HCT116 (cell line): ENCODE results near the gene KLF2. TPM values are rescaled to one million over a fixed set of nuclear protein-coding genes. Genes with fewer than 3 reads are reported as not detected.

ENCODE experiments used
- ATAC-seq: fragments of 200-7000 bp; cut with Tn5 transposase; 2 replicates; pipeline ENCODE4 v1.9.1; 2020; ENCODE audit warnings: mild to moderate bottlenecking, moderate library complexity
- BruUV-seq: library from RNA; stranded (reverse); fragments of 400-500 nt; replicated peaks from 2 replicates; lab custom pipeline; 2021; lab: Mats Ljungman, UMichigan
- CTCF ChIA-PET: fragments of 300-600 bp; sonication (Branson Sonifier 250); formaldehyde crosslinking; loops from one replicate; lab custom pipeline; 2021; ENCODE audit warnings: antibody characterized with exemption; lab: Charles Lee
- POLR2A ChIA-PET: fragments of 300-600, 350-600 bp; sonication (Branson Sonifier 250); formaldehyde crosslinking; loops from one replicate; lab custom pipeline; 2021; ENCODE audit warnings: antibody characterized with exemption; lab: Charles Lee
- RAD21 ChIA-PET, 2 experiments: fragments of 300-600 bp; sonication (Branson Sonifier 250); formaldehyde crosslinking; loops; one replicate each; lab custom pipeline; 2023; ENCODE audit warnings: low total read pairs in 2 of 2; ENCODE audit not compliant: uncharacterized antibody in 2 of 2, unreplicated experiment in 2 of 2, low non-redundant PET in 1 of 2; lab: Charles Lee
- DNase-seq: peaks from one replicate; pipeline ENCODE4 v3.0.0-alpha.2; 2010; ENCODE audit warnings: low read depth, low spot score
- H2AFZ ChIP-seq: fragments of 200-600 bp; shearing (Covaris generic), sonication (generic); 2 replicates; pipeline ENCODE4 v1.6.1; 2017; ENCODE audit warnings: low read depth, mixed run types, mixed read lengths, antibody characterized with exemption, low read length; ENCODE audit not compliant: poor library complexity, severe bottlenecking
- H3K27ac ChIP-seq: 2 replicates; pipeline ENCODE4 v1.5.1; 2012; ENCODE audit warnings: low read depth, low read length
- H3K27me3 ChIP-seq: fragments of 200-600 bp; sonication (generic); 2 replicates; pipeline ENCODE4 v1.6.1; 2016; ENCODE audit warnings: mixed run types, low read length, mixed read lengths; ENCODE audit not compliant: insufficient read depth
- H3K36me3 ChIP-seq, 2 experiments: fragments of 200-500 bp in 1 of 2; fragments of 200-600 bp in 1 of 2; sonication (Bioruptor generic) in 1 of 2; sonication (generic) in 1 of 2; 2 replicates each; pipeline versions ENCODE4 v1.5.1 to v1.6.1; 2014 to 2016; ENCODE audit warnings: low read length in 2 of 2, inconsistent platforms in 1 of 2, mixed read lengths in 1 of 2, mixed run types in 1 of 2; ENCODE audit not compliant: insufficient read depth in 2 of 2, control insufficient read depth in 1 of 2
- H3K4me1 ChIP-seq, 2 experiments: fragments of 200-600 bp in 1 of 2; sonication (generic) in 1 of 2; 2 replicates each; pipeline versions ENCODE4 v1.5.1 to v1.6.1; 2012 to 2017; ENCODE audit warnings: low read length in 2 of 2, inconsistent platforms in 1 of 2, mild to moderate bottlenecking in 1 of 2, mixed read lengths in 1 of 2, mixed run types in 1 of 2, moderate library complexity in 1 of 2; ENCODE audit not compliant: insufficient read depth in 2 of 2, control insufficient read depth in 1 of 2
- H3K4me2 ChIP-seq: fragments of 200-600 bp; sonication (generic); 2 replicates; pipeline ENCODE4 v1.6.1; 2017; ENCODE audit warnings: mixed run types, low read length, mixed read lengths
- H3K4me3 ChIP-seq, 2 experiments: fragments of 200-600 bp in 1 of 2; sonication (generic) in 1 of 2; replicated peaks in 1 of 2; 2 replicates each; pipeline ENCODE4 v1.5.1; 2011 to 2016; ENCODE audit warnings: low read length in 2 of 2, control low read depth in 1 of 2, low read depth in 1 of 2, mild to moderate bottlenecking in 1 of 2, mixed read lengths in 1 of 2, mixed run types in 1 of 2
- H3K79me2 ChIP-seq: fragments of 200-600 bp; sonication (generic); 2 replicates; pipeline ENCODE4 v1.6.1; 2017; ENCODE audit warnings: mild to moderate bottlenecking, mixed run types, low read length, moderate library complexity, mixed read lengths; ENCODE audit not compliant: insufficient read depth
- H3K9ac ChIP-seq: fragments of 200-600 bp; sonication (generic); 2 replicates; pipeline ENCODE4 v1.6.1; 2016; ENCODE audit warnings: low read length, mixed read lengths
- H3K9me2 ChIP-seq: fragments of 200-600 bp; sonication (generic), shearing (Covaris generic); 2 replicates; pipeline ENCODE4 v1.6.1; 2017; ENCODE audit warnings: mixed run types, mild to moderate bottlenecking, moderate library complexity; ENCODE audit not compliant: insufficient read depth
- H3K9me3 ChIP-seq, 2 experiments: fragments of 200-500 bp in 1 of 2; fragments of 200-600 bp in 1 of 2; sonication (Bioruptor generic) in 1 of 2; sonication (generic) in 1 of 2; 2 replicates each; pipeline ENCODE4 v1.6.1; 2014 to 2017; ENCODE audit warnings: low read length in 2 of 2, mixed read lengths in 2 of 2, inconsistent platforms in 1 of 2, low read depth in 1 of 2, mild to moderate bottlenecking in 1 of 2, mixed run types in 1 of 2, moderate library complexity in 1 of 2; ENCODE audit not compliant: control insufficient read depth in 1 of 2, insufficient read depth in 1 of 2
- H4K20me1 ChIP-seq: fragments of 200-600 bp; sonication (generic), shearing (Covaris generic); 2 replicates; pipeline ENCODE4 v1.6.1; 2017; ENCODE audit warnings: mixed run types, mild to moderate bottlenecking, moderate library complexity; ENCODE audit not compliant: insufficient read depth
- CBX3 ChIP-seq: IDR thresholded peaks from 2 replicates; pipeline ENCODE4 v1.6.1; 2012; ENCODE audit warnings: low read depth
- CEBPB ChIP-seq: IDR thresholded peaks from 2 replicates; pipeline ENCODE4 v1.6.1; 2012; ENCODE audit warnings: low read depth
- EGR1 ChIP-seq: IDR thresholded peaks from 2 replicates; pipeline ENCODE4 v1.6.1; 2012; ENCODE audit warnings: low read depth
- ELF1 ChIP-seq: IDR thresholded peaks from 2 replicates; pipeline ENCODE4 v1.6.1; 2012; ENCODE audit warnings: low read depth, borderline replicate concordance
- MAX ChIP-seq: IDR thresholded peaks from 2 replicates; pipeline ENCODE4 v1.6.1; 2012
- POLR2A ChIP-seq: IDR thresholded peaks from 2 replicates; pipeline ENCODE4 v1.7.0; 2011; ENCODE audit warnings: borderline replicate concordance; ENCODE audit not compliant: insufficient read depth, insufficient read length; ENCODE audit errors: extremely low read depth
- SIN3A ChIP-seq: IDR thresholded peaks from 2 replicates; pipeline ENCODE4 v1.6.1; 2012; ENCODE audit warnings: low read depth
- TCF7L2 ChIP-seq: IDR thresholded peaks from 2 replicates; pipeline ENCODE4 v1.7.0; 2011; ENCODE audit warnings: borderline replicate concordance, inconsistent platforms; ENCODE audit not compliant: insufficient read depth, insufficient read length; ENCODE audit errors: extremely low read depth
- YY1 ChIP-seq: IDR thresholded peaks from 2 replicates; pipeline ENCODE4 v1.6.1; 2011; ENCODE audit warnings: low read length, low read depth, moderate library complexity, mild to moderate bottlenecking; ENCODE audit not compliant: insufficient replicate concordance; ENCODE audit errors: extremely low read depth
- ZBTB33 ChIP-seq: IDR thresholded peaks from 2 replicates; pipeline ENCODE4 v1.6.1; 2011; ENCODE audit warnings: mild to moderate bottlenecking, low read length, moderate library complexity; ENCODE audit not compliant: insufficient replicate concordance; ENCODE audit errors: extremely low read depth
- ZFX ChIP-seq: fragments of 450-650 bp; IDR thresholded peaks from 2 replicates; pipeline ENCODE4 v1.6.1; 2017
- ZNF274 ChIP-seq: fragments of 200-500 bp; sonication (Bioruptor generic); IDR thresholded peaks from 2 replicates; pipeline ENCODE4 v1.6.1; 2014; ENCODE audit warnings: mild to moderate bottlenecking, low read depth, low read length, inconsistent platforms
- intact Hi-C: fragments of 100-400 bp; cut with micrococcal nuclease; formaldehyde crosslinking; loops from 2 replicates; pipeline ENCODE4 v1.10.0; 2022
- total RNA-seq: library from RNA; stranded (reverse); gene quantifications from one replicate; pipeline ENCODE4 v1.2.1, GENCODE V29; 2021; ENCODE audit not compliant: unreplicated experiment

Gene KLF2
- total RNA-seq, 1 experiment from 2014 or later, result 39.4 TPM

DNA sequence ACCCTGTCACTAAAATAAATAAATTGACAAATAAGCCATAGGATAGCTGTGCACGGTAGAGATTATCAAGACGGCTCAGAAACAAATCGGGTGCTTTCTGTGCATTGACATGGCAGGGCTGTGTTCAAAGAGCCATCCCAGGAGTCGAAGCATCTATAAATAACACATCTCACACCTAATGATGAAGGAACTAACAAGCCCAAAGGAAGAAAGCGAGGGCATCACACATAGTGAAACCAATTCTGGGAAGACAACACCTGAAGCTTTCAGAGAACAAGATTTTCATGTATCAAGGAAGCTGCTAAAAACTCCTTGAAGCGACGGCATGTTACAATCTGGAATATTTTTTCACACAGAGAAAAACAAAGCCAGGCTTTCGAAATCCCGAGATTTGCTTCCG, 36.1 kb downstream of the KLF2 start:
- RAD21 ChIA-PET, result no interaction called here
- no peak for TF ChIP-seq ZFX
- no peak for TF ChIP-seq ELF1
- TF ChIP-seq CBX3, result no peak
- intact Hi-C loops, result no loop called here
- Histone ChIP-seq H3K9ac (no peak overlapping the region), H3K9me2 (no peaks in the 10 kb centered on the region), H4K20me1 (no peaks in the 10 kb centered on the region), H3K9me3 (no peaks in the 10 kb centered on the region), H2AFZ (no peak overlapping the region), H3K4me1 (peaks cover 0 to under 1% of the 10 kb centered on the region in 2 experiments; a peak in 1 of 4 replicates), H3K79me2 (no peaks in the 10 kb centered on the region), H3K27ac (no peak overlapping the region), H3K4me2 (no peak overlapping the region), H3K4me3 (no peak overlapping the region), H3K36me3 (no peaks in the 10 kb centered on the region; a peak in 1 of 4 replicates), H3K27me3 (no peaks in the 10 kb centered on the region)
- no TSS peak for BruUV-seq
- CTCF ChIA-PET, result no interaction called here
- DNase-seq, result no peak
- POLR2A ChIA-PET, result no interaction called here
- ATAC-seq, result no peak

GRCh38 chr19:16361254-16361653, 36.6 kb downstream of the KLF2 start:
- H3K9me3 ChIP-seq, result no peaks in the 10 kb centered on the region
- ATAC-seq (no peak), DNase-seq (no peak)
- H3K36me3 ChIP-seq, result no peaks in the 10 kb centered on the region; a peak in 1 of 4 replicates
- no peak overlapping the region for H3K4me3 ChIP-seq
- no peak for TF ChIP-seq POLR2A
- TF ChIP-seq SIN3A, result no peak
- TF ChIP-seq ZBTB33, result no peak
- TF ChIP-seq CBX3, result no peak
- no peak for TF ChIP-seq ZNF274
- TF ChIP-seq YY1, result no peak
- TF ChIP-seq CEBPB, result no peak
- no peak for TF ChIP-seq TCF7L2
- TF ChIP-seq ELF1, result no peak
- TF ChIP-seq MAX, result no peak
- TF ChIP-seq EGR1, result no peak
- no peak overlapping the region for H3K9ac ChIP-seq
- intact Hi-C loops, result no loop called here
- ChIA-PET RAD21 (no interaction called here), CTCF (no interaction called here), POLR2A (no interaction called here)
- no peaks in the 10 kb centered on the region for H3K9me2 ChIP-seq
- H2AFZ ChIP-seq, result no peak overlapping the region
- H4K20me1 ChIP-seq, result no peaks in the 10 kb centered on the region
- no peak overlapping the region for H3K4me2 ChIP-seq
- BruUV-seq, result no TSS peak
- H3K79me2 ChIP-seq, result no peaks in the 10 kb centered on the region
- H3K4me1 ChIP-seq, result no peaks in the 10 kb centered on the region
- H3K27me3 ChIP-seq, result no peaks in the 10 kb centered on the region
- H3K27ac ChIP-seq, result no peak overlapping the region
